Stimulated activated naive CD8-positive, alpha-beta T cell treated with anti-CD3 and anti-CD28 coated beads, Interleukin-15, amount 100 ng/mL, for 72 hours (primary cell): ENCODE data around the gene NEU4.
A peak's percentile ranks its signal among the peaks of the same experiment; 100 is the strongest.
"Not testable (repeated sequence)": the region's sequence is repeated elsewhere in the genome, so short reads cannot be mapped to it uniquely, and the experiment has no call there.

ENCODE experiments used
- ATAC-seq: fragments of 150-1000 bp; cut with Tn5 transposase; 2 replicates; pipeline ENCODE4 v1.10.0; 2021; ENCODE audit warnings: mild to moderate bottlenecking, moderate library complexity
- DNase-seq, 2 donors: peaks; one replicate each; pipeline ENCODE4 v3.0.0; 2021 to 2022
- H3K27ac Mint-ChIP-seq, 2 donors: one replicate each; pipeline ENCODE4 v1.8.0; 2022; ENCODE audit warnings: mild to moderate bottlenecking in 2 of 2, mixed read lengths in 2 of 2, moderate library complexity in 2 of 2
- H3K27me3 Mint-ChIP-seq: one replicate; pipeline ENCODE4 v1.8.0; 2022; ENCODE audit warnings: mixed read lengths
- H3K4me1 Mint-ChIP-seq: one replicate; pipeline ENCODE4 v1.8.0; 2022; ENCODE audit warnings: mild to moderate bottlenecking, mixed read lengths
- H3K4me3 Mint-ChIP-seq, 2 donors: one replicate each; pipeline ENCODE4 v1.8.0; 2022; ENCODE audit warnings: mild to moderate bottlenecking in 2 of 2, mixed read lengths in 2 of 2, moderate library complexity in 1 of 2
- H3K9me3 Mint-ChIP-seq, 2 donors: one replicate each; pipeline ENCODE4 v1.8.0; 2022; ENCODE audit warnings: mixed read lengths in 2 of 2

Gene NEU4

GRCh38 chr2:241771286-241772062 lies 37.5 kb upstream of the NEU4 start:
- peak; percentile 47 for ATAC-seq
- Mint-ChIP-seq H3K27me3 (peaks cover 12% of the 10 kb centered on the region), H3K4me1 (peaks cover 26% of the 10 kb centered on the region), H3K9me3 (no peaks in the 10 kb centered on the region), H3K4me3 (peak overlapping the region; percentile 52 to 72), H3K27ac (peak overlapping the region; percentile 65 to 97)
- DNase-seq: no peak

DNA sequence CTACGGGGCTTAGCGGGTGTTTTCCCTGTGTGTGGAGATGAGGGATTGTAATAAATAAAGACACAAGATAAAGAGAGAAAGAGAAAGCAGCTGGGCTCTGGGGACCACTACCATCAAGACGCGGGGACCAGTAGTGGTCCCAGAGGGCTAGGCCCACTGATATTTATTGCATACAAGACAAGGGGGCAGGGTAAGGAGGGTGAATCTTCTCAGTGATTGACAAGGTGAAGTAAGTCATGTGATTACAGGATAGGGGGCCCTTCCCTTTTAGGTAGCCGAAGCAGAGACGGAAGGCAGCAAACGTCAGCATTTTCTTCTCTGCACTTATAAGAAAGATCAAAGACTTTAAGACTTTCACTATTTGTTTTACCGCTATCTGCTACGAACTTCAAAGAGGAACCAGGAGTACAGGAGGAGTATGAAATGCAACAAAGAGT lies 36.9 kb upstream of the NEU4 start:
- peaks cover 26% of the 10 kb centered on the region for H3K4me1 Mint-ChIP-seq
- H3K9me3 Mint-ChIP-seq: no peaks in the 10 kb centered on the region
- peak overlapping the region; percentile 52 to 72 for H3K4me3 Mint-ChIP-seq
- peak; percentile 31 to 44 for DNase-seq
- ATAC-seq: no peak
- peaks cover 14% of the 10 kb centered on the region for H3K27me3 Mint-ChIP-seq
- H3K27ac Mint-ChIP-seq: peak overlapping the region; percentile 65 to 97

GRCh38 chr2:241773511-241774418 lies 35.2 kb upstream of the NEU4 start:
- H3K4me3 Mint-ChIP-seq: no peak overlapping the region
- no peak for DNase-seq
- no peak overlapping the region for H3K27ac Mint-ChIP-seq
- ATAC-seq: peak; percentile 25
- peaks cover 26% of the 10 kb centered on the region for H3K4me1 Mint-ChIP-seq
- H3K27me3 Mint-ChIP-seq: peaks cover 19% of the 10 kb centered on the region
- no peaks in the 10 kb centered on the region for H3K9me3 Mint-ChIP-seq

DNA sequence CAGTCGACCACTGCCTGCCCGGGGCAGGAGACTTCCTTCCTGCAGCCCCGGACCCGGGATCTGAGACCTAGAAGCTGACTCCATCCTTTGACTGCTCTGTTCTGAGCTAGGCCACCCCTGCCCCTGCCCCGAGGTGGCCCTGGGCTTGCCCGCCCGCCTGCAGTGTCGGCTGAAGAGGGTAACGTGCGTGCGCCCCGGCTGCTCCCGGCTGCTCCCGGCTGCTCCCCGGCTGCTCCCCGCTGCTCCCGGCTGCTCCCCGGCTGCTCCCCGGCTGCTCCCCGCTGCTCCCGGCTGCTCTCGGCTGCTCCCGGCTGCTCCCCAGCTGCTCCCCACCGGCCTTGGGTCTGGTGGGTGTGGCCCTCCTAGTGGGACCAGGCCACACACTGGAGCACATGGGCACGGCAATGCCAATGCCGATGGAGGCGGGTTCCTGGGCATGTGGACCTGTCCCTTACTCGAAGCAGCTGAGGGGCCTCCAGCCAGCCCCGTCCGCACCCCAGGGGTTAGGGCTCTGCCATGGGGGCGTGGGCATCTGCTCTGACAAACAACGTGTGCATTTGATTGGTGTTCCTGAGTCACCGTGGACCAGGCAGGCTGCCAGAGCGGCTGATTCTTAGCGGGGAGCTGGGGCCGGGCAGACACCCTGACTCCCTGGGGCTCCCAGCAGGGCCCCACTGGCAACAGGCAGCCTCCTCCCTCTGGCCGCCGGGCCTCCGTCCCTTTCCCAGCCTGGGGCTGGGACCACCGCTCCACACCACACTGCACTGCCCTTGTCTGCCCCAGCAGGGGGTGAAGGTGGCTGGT lies 34.4 kb upstream of the NEU4 start:
- H3K4me1 Mint-ChIP-seq: peaks cover 26% of the 10 kb centered on the region
- DNase-seq (no peak), ATAC-seq (no peak)
- H3K9me3 Mint-ChIP-seq: no peaks in the 10 kb centered on the region
- peaks cover 19% of the 10 kb centered on the region for H3K27me3 Mint-ChIP-seq
- peak overlapping the region in 1 of 2 donors; percentile 92 for H3K27ac Mint-ChIP-seq
- H3K4me3 Mint-ChIP-seq: no peak overlapping the region

- ATAC-seq (no peak), DNase-seq (no peak)
- Mint-ChIP-seq H3K27ac (peak overlapping the region; percentile 65 to 92), H3K4me3 (no peak overlapping the region), H3K9me3 (no peaks in the 10 kb centered on the region), H3K4me1 (peaks cover 26% of the 10 kb centered on the region), H3K27me3 (peaks cover 19% of the 10 kb centered on the region)
Measured at GRCh38 chr2:241775223-241776177, 33.5 kb upstream of the NEU4 start.

DNA sequence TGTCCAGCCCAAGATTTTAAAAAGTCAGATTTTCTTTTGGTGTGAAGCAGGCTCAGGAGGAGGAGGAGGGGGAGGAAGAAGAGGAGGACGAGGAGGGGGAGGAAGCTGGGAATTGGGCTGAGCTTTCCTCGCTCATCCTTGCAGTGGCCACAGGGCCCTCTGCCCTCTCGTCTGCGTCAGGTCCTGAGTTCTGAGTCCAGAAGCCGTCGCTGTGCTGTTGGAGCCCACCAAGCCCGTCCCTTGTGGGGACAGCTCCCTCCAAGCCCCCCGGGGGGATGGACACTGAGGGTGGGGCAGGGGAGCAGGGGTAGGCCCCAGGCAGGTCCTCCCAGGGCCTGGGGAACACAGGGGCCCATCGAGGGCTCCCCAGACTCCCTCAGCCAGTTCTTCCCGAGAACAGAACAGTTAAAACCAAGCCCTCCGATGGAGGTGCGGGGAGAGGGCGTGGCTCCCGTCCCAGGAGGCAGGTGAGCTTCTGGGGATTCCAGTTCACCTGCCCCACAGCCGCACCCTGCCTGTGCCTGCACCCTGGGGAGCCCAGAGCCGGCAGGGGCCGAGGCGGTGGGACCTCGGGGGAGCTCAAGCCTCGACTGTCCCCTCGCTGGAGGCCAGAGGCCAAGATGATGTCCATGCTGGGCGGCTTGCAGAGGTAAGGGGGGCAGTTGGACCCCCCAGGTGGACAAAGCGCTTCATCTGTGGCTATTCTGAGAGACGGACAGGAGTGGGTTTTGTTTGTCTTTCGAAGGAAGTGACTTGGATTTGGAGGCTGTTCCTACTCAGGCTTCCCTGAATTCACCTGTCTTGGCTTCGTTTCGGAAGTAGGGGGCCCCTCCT lies 32.4 kb upstream of the NEU4 start, which contains the start of gene GAL3ST2:
GAL3ST2 (plus strand) TSS at position 487 of the 834 bp plus-strand sequence; CDS start at position 621, 134 bp downstream.
- H3K27ac Mint-ChIP-seq: peak within 1 kb of the TSS in 1 of 2 donors; percentile 92
- no peak for ATAC-seq

GRCh38 chr2:241777170-241777685 lies 31.8 kb upstream of the NEU4 start:
- Mint-ChIP-seq H3K27ac (peak overlapping the region in 1 of 2 donors; percentile 42), H3K27me3 (peaks cover 19% of the 10 kb centered on the region), H3K9me3 (no peaks in the 10 kb centered on the region), H3K4me3 (no peak overlapping the region), H3K4me1 (peaks cover 13% of the 10 kb centered on the region)
- DNase-seq: no peak
- no peak for ATAC-seq

More for the DNA sequence above, 32.4 kb upstream of the NEU4 start, which contains the start of gene GAL3ST2:
- Mint-ChIP-seq H3K9me3 (no peaks in the 10 kb centered on the region), H3K27me3 (peaks cover 19% of the 10 kb centered on the region), H3K4me3 (no peak within 1 kb of the TSS), H3K4me1 (peaks cover 20% of the 10 kb centered on the region)
- no peak for DNase-seq

GRCh38 chr2:241777686-241778627 lies 31.0 kb upstream of the NEU4 start:
- Mint-ChIP-seq H3K4me3 (no peak overlapping the region), H3K27ac (peak overlapping the region in 1 of 2 donors; percentile 42)
- ATAC-seq: no peak

GRCh38 chr2:241780939-241781569 lies 27.9 kb upstream of the NEU4 start:
- Mint-ChIP-seq H3K27me3 (peaks cover 8% of the 10 kb centered on the region), H3K27ac (no peak overlapping the region), H3K4me3 (no peak overlapping the region), H3K9me3 (no peaks in the 10 kb centered on the region), H3K4me1 (no peaks in the 10 kb centered on the region)
- no peak for ATAC-seq
- DNase-seq: no peak

More at GRCh38 chr2:241777686-241778627, 31.0 kb upstream of the NEU4 start:
- Mint-ChIP-seq H3K4me1 (peaks cover 6% of the 10 kb centered on the region), H3K9me3 (no peaks in the 10 kb centered on the region), H3K27me3 (peaks cover 19% of the 10 kb centered on the region)
- no peak for DNase-seq

DNA sequence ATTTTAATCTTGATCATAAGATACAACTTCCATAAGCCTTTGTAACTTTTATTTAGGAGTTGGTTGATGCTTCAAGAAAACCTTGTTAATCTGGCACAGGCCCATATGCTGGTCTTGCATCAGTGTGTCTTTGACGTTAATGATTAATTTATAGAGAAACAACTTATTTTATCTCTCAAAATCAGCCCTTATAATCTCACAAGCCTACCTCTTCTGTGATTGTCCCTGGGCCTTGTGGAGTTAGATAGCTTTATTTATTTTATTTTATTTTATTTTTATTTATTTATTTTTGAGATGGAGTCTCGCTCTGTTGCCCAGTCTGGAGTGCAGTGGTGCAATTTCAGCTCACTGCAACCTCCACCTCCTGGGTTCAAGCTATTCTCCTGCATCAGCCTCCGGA lies 26.9 kb upstream of the NEU4 start:
- not testable (repeated sequence) for H3K4me1 Mint-ChIP-seq, H3K4me3 Mint-ChIP-seq, H3K27ac Mint-ChIP-seq, H3K27me3 Mint-ChIP-seq, DNase-seq, H3K9me3 Mint-ChIP-seq, ATAC-seq

DNA sequence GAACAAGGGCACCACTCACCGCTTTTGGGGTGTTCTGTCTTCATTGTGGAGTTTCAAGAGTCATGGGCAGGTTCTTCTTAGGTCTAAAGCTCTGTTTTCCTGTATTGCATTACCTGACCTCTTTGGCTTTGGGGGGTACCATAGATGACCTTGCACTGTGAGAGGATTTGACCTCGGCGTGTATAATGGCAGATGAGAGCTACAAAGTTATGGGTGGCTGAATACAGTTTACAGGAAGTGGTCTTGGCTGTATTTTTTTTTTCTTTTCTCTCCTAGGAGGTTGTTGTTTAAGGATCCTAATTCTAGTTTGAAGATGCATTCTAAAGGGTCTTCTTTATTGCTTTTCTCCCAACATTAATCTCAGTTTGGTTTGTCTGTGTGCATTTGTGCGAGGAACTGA lies 20.9 kb upstream of the NEU4 start:
- ATAC-seq (peak; percentile 46), DNase-seq (no peak)
- H3K27ac Mint-ChIP-seq: peak overlapping the region in 1 of 2 donors; percentile 54
- peaks cover 27% of the 10 kb centered on the region for H3K4me1 Mint-ChIP-seq
- peak overlapping the region; percentile 2 to 26 for H3K4me3 Mint-ChIP-seq
- peaks cover 12 to 34% of the 10 kb centered on the region in 2 donors for H3K9me3 Mint-ChIP-seq
- peaks cover 10% of the 10 kb centered on the region for H3K27me3 Mint-ChIP-seq

- H3K4me3 Mint-ChIP-seq: peak overlapping the region; percentile 2 to 26
- H3K27me3 Mint-ChIP-seq: peaks cover 10% of the 10 kb centered on the region
- peaks cover 12 to 34% of the 10 kb centered on the region in 2 donors for H3K9me3 Mint-ChIP-seq
- H3K27ac Mint-ChIP-seq: peak overlapping the region in 1 of 2 donors; percentile 54
- ATAC-seq (peak; percentile 99), DNase-seq (peak in 1 of 2 donors; percentile 65)
- H3K4me1 Mint-ChIP-seq: peaks cover 27% of the 10 kb centered on the region
Measured at GRCh38 chr2:241788572-241788971, 20.4 kb upstream of the NEU4 start.
